ENCODE results near the gene RXRA. TPM values are rescaled to one million over a fixed set of nuclear protein-coding genes. Genes with fewer than 3 reads are reported as not detected.

The RXRA gene
- total and polyA plus RNA-seq, 2 donors (not counting 3 experiments of a cell fraction or from before 2014, with no cell fraction given), result 15.4 to 37.4 TPM

DNA sequence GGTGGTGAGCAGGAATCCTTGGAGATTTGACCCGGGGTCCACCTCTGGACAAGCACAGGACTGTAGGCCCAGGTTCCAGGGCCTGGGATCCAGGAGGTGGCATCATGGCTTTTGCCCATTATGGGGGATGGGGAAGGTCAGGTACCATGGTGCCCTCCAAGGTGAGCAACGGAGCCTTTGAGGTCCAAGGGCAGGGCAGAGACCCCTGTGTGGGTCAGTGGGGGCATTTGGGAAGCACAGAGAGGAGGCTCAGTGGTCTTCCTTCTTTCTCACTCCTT lies 117.7 kb downstream of the RXRA start:
- no peak overlapping the region for H3K9ac ChIP-seq (replicated peaks; ENCODE audit: extremely low read depth, insufficient read depth, low read length)
- ChIA-PET CTCF (interaction anchor here (1.2 to 2.5 kb wide), 19 partner anchors 9 to 281 kb away, joined by 3 to 133 read pairs (median 8); no protein-coding TSS in a partner anchor), POLR2A (no interaction called here)
- DNase-seq (ENCODE audit: low read depth, low spot score), result no peak
- peaks cover 0 to 4% of the 10 kb centered on the region in 2 experiments for H3K27me3 ChIP-seq (ENCODE audit: control insufficient read depth in 2 of 2, insufficient read depth in 2 of 2, low read length in 2 of 2)
- peaks cover 6% of the 10 kb centered on the region for H3K4me1 ChIP-seq (ENCODE audit: control insufficient read depth, extremely low read depth, insufficient read depth, low read length)
- H3K9me3 ChIP-seq (replicated peaks; ENCODE audit: control insufficient read depth, insufficient read depth, low read length), result peaks cover 2% of the 10 kb centered on the region
- no peaks in the 10 kb centered on the region for H3K79me2 ChIP-seq (ENCODE audit: control insufficient read depth, insufficient read depth, low read length)
- H3K4me2 ChIP-seq (ENCODE audit: insufficient read depth, low read length), result no peak overlapping the region
- no peak for FAIRE-seq
- intact Hi-C loops (cut with micrococcal nuclease) (loop anchor here (5.0 to 10.0 kb wide), 2 partner anchors 379 to 1648 kb away; partner anchors contain the start of gene BRD3), dilution Hi-C loops (cut with MboI; ENCODE audit: extremely low pct_ligation_motif_present, low sequenced_read_pairs) (no loop called here)
- no peaks in the 10 kb centered on the region for H3K9me1 ChIP-seq (replicated peaks; ENCODE audit: control insufficient read depth, extremely low read depth, insufficient read depth, low read length)
- H3K36me3 ChIP-seq (ENCODE audit: control insufficient read depth in 2 of 2, extremely low read depth in 1 of 2, insufficient read depth in 2 of 2, low read length in 2 of 2), result no peaks in the 10 kb centered on the region
- no TSS peak for BruUV-seq (replicated peaks)
- no peak overlapping the region for H2AFZ ChIP-seq (ENCODE audit: low read depth, low read length)
- H3K27ac ChIP-seq (ENCODE audit: insufficient read depth, low read depth, low read length), result no peak overlapping the region
- no peak for TF ChIP-seq GATA2 (IDR thresholded peaks at IDR 0.05; ENCODE audit: insufficient read depth, insufficient read length, low read depth, low read length)
- TF ChIP-seq, protein P1, sequence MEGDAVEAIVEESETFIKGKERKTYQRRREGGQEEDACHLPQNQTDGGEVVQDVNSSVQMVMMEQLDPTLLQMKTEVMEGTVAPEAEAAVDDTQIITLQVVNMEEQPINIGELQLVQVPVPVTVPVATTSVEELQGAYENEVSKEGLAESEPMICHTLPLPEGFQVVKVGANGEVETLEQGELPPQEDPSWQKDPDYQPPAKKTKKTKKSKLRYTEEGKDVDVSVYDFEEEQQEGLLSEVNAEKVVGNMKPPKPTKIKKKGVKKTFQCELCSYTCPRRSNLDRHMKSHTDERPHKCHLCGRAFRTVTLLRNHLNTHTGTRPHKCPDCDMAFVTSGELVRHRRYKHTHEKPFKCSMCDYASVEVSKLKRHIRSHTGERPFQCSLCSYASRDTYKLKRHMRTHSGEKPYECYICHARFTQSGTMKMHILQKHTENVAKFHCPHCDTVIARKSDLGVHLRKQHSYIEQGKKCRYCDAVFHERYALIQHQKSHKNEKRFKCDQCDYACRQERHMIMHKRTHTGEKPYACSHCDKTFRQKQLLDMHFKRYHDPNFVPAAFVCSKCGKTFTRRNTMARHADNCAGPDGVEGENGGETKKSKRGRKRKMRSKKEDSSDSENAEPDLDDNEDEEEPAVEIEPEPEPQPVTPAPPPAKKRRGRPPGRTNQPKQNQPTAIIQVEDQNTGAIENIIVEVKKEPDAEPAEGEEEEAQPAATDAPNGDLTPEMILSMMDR (IDR thresholded peaks at IDR 0.05; ENCODE audit: extremely low read depth in 1 of 2, insufficient read depth in 1 of 2, low read depth in 1 of 2, low read length in 2 of 2), result no peak
- TF ChIP-seq JUN (IDR thresholded peaks at IDR 0.05; ENCODE audit: borderline replicate concordance, insufficient read depth, insufficient read length, low read depth), result no peak
- TF ChIP-seq POLR2AphosphoS5 (IDR thresholded peaks at IDR 0.05; ENCODE audit: insufficient read depth, low read depth, low read length), result no peak
- TF ChIP-seq MAX (IDR thresholded peaks at IDR 0.05; ENCODE audit: insufficient read depth, insufficient read length), result no peak
- TF ChIP-seq POLR2A (IDR thresholded peaks at IDR 0.05; ENCODE audit: low read depth, low read length), result no peak
- TF ChIP-seq EZH2 (IDR thresholded peaks at IDR 0.05; ENCODE audit: borderline replicate concordance, low read depth, low read length, severe bottlenecking), result no peak
- TF ChIP-seq MYC (IDR thresholded peaks at IDR 0.05; ENCODE audit: low read depth, low read length), result no peak
- TF ChIP-seq FOS (IDR thresholded peaks at IDR 0.05; ENCODE audit: borderline replicate concordance, insufficient read depth, low read length), result no peak
- H3K4me3 ChIP-seq (replicated peaks in 1 of 3; ENCODE audit: insufficient read depth in 1 of 3, low read depth in 1 of 3, low read length in 3 of 3), result no peak overlapping the region
- no peaks in the 10 kb centered on the region for H4K20me1 ChIP-seq (replicated peaks; ENCODE audit: control insufficient read depth, extremely low read depth, insufficient read depth, low read length)

Measured in endothelial cell of umbilical vein (primary cell).